SK-N-SH (cell line): ENCODE results near the gene ROBO4.

ENCODE experiments used
- GABPA ChIP-seq: IDR thresholded peaks from 2 replicates; pipeline ENCODE4 v1.4.0; 2012; ENCODE audit warnings: low read depth, mild to moderate bottlenecking
- RAD21 ChIP-seq: IDR thresholded peaks from 2 replicates; pipeline ENCODE4 v1.6.1; 2012; ENCODE audit warnings: mild to moderate bottlenecking, low read length

- no peak for TF ChIP-seq GABPA
- no peak for TF ChIP-seq RAD21
Observed at GRCh38 chr11:124846070-124846673, 51.5 kb downstream of the ROBO4 start.
